ENCODE data around the gene MAP3K19. TPM values are rescaled to one million over a fixed set of nuclear protein-coding genes. Genes with fewer than 3 reads are reported as not detected.

Gene MAP3K19
- total RNA-seq, 4 donors from 2014 or later: not detected

GRCh38 chr2:134979221-134979620 is 68.0 kb downstream of the MAP3K19 start:
- TF ChIP-seq, protein P1, sequence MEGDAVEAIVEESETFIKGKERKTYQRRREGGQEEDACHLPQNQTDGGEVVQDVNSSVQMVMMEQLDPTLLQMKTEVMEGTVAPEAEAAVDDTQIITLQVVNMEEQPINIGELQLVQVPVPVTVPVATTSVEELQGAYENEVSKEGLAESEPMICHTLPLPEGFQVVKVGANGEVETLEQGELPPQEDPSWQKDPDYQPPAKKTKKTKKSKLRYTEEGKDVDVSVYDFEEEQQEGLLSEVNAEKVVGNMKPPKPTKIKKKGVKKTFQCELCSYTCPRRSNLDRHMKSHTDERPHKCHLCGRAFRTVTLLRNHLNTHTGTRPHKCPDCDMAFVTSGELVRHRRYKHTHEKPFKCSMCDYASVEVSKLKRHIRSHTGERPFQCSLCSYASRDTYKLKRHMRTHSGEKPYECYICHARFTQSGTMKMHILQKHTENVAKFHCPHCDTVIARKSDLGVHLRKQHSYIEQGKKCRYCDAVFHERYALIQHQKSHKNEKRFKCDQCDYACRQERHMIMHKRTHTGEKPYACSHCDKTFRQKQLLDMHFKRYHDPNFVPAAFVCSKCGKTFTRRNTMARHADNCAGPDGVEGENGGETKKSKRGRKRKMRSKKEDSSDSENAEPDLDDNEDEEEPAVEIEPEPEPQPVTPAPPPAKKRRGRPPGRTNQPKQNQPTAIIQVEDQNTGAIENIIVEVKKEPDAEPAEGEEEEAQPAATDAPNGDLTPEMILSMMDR (IDR thresholded peaks at IDR 0.05; ENCODE audit: low read depth): no peak

DNA sequence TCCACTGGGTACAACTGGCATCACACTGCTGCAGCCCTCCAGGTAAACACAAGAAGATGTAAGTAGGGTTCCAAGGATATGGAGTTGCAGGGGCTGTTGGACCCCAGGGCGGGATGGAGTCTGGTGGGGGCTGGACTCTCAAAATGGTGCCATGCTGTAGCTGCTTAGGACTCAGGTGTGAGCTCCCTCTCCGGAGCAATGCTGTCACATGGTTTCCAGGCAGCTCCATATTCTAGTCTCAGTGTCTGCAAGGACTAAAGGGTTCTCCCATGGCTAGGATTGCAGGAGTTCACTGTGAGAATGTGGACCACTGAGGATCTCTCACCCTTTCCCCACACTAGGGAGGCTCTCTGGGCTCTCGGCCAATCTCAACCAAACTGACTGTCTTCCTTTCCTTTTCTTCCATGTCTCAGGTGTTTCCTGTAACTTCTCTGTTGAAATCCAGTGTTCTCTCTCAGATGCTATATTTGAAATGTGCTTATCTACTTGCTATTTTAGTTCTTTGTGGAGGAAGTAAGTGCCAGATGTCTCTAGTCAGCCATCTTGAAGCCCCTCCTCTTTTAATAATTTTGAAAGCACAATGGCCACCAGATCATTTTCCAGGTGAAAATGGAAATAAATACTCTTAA is 71.1 kb downstream of the MAP3K19 start:
- TF ChIP-seq, protein P1 (IDR thresholded peaks at IDR 0.05; ENCODE audit: low read depth): no peak

DNA sequence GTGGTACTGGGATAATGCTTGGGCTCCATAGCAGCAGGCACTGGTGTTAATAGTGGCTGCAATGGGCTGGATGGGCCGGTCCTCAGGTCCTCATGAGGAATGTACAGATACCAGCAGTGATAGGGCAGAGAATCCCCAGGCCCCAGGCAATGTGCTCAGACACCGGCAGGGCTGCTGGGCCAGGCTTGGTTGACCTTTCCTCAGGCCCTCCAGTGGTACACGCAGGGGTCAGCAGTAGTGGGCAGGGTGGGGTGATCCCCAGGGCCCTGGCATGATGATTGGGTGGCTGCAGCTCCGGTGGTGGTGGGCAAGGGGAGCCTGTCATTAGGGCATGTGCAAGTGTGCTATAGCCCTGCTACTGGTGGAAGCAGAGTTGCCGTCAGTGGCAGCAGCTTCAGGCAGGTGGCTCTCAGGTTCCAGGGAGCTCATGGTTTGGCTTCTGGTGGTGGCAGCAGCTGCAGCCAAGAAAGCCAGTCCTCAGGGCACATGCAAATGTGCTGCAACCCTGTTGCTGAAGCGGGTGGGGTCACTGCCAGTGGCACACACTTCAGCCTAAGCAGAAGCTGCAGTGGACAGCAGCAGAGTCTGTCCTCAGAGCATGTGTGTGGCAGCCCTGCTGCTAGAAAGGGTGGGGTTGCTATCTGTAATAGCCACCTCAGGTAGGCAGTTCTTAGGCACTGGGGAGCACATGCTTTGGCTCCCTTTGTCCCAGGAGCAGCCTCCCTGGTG is 71.8 kb downstream of the MAP3K19 start:
- TF ChIP-seq, protein P1 (IDR thresholded peaks at IDR 0.05; ENCODE audit: low read depth): no peak

DNA sequence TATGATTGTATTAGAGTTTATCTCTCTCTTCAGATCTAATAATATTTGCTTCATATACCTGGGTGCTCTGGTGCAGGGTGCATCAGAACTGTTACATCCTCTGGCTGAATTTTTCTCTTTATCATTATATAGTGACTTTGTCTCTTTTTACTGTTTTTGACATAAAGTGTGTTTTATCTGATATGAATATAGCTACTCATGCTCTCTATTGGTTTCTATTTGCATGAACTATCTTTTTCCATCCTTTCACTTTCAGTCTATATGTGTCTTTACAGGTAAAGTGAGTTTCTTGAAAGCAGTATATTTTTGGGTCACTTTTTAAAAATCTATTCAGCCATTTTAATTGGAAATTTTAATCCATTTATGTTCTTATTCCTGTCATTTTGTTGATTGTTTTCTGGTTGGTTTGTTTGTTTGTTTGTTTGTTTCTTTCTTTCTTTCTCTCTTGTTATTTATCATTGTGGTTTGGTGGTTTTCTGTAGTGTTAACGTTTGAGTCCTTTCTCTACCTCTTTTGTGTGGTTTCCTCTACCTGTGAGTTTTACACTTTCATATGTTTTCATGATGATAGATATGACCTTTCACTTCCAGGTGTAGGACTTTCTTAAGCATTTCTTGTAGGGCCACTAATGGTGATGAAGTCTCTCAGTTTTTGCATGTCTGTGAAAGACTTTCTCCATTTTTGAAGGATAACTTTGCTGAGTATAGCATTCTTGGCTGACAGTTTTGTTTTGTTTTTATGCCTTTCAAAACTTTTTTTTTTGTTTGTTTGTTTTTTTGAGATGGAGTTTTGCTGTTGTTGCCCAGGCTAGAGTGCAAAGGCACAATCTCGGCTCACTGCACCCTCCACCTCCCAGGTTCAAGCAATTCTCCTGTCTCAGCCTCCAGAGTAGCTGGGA is 73.8 kb downstream of the MAP3K19 start:
- TF ChIP-seq, protein P1 (IDR thresholded peaks at IDR 0.05; ENCODE audit: low read depth): no peak

DNA sequence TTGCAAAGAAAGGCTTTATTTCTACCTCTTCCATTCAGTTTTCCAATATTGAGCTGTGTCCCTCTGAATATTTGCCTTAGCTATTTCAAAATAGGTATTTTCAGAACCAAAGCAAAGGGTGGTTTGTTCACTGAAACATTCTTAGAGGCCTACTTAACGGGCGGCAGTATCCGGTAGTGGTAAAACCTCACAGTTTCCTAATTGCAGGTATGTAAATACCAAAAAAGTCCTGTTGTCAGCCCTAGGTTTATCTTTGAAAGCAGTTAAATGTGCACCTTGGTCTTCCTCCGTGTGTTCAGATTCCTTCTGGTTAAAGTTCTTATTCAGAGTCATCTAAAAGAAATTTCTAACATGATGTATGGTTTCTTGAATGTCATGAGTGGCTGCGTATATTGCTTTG is 89.8 kb downstream of the MAP3K19 start:
- TF ChIP-seq, protein P1 (IDR thresholded peaks at IDR 0.05; ENCODE audit: low read depth): no peak

DNA sequence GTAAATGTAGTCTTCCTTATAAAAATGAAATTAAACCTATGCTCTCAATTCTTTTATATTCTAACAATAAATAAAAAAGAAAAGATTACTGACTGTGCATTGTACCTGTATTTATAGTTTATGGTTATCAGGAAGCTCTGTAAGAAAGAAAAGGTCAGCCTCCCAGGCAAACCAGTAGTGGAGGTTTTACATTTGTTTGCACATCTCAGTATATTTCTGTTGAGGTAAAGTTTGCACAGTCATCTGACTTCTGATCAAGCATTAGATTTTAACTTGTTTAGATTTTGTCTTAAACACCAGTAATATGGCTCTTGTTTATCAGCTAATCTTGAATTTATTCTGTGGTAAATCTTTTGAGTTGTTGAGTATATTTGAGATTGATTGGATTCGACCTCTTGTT is 91.5 kb downstream of the MAP3K19 start:
- TF ChIP-seq, protein P1 (IDR thresholded peaks at IDR 0.05; ENCODE audit: low read depth): no peak

- TF ChIP-seq, protein P1 (IDR thresholded peaks at IDR 0.05; ENCODE audit: low read depth): no peak
Observed at GRCh38 chr2:134954065-134954464, 93.2 kb downstream of the MAP3K19 start.

Measured in subcutaneous adipose tissue (tissue), 4 donors.